ENCODE results near the gene SSUH2.

DNA sequence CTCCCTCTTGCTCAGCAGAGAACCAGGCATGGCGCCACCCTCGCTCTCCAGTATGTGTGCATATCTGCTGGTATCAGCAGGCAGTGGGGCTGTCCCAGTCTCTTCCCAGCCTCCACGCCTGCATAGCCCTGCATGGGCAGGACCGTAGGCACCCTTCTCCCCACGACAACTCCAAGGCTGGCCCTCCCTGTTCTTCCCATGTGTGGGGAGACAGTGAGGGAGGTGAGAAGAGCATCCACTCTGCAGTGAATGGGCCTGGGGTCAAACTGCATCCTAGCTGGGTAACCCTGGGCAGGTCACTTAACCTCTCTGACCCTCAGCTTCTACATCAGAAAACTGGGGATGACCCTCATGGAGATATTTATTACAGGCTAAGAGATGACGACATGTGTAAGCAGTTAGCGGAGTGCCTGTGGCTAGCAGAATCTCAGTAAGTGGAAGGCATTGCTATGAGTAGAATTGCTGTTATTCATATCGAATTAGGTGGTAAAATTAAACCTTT is 13.3 kb upstream of the SSUH2 start:
- TF ChIP-seq, protein P1, sequence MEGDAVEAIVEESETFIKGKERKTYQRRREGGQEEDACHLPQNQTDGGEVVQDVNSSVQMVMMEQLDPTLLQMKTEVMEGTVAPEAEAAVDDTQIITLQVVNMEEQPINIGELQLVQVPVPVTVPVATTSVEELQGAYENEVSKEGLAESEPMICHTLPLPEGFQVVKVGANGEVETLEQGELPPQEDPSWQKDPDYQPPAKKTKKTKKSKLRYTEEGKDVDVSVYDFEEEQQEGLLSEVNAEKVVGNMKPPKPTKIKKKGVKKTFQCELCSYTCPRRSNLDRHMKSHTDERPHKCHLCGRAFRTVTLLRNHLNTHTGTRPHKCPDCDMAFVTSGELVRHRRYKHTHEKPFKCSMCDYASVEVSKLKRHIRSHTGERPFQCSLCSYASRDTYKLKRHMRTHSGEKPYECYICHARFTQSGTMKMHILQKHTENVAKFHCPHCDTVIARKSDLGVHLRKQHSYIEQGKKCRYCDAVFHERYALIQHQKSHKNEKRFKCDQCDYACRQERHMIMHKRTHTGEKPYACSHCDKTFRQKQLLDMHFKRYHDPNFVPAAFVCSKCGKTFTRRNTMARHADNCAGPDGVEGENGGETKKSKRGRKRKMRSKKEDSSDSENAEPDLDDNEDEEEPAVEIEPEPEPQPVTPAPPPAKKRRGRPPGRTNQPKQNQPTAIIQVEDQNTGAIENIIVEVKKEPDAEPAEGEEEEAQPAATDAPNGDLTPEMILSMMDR (IDR thresholded peaks at IDR 0.05) = no peak
- no peak for TF ChIP-seq POLR2A (IDR thresholded peaks at IDR 0.05)

All from uterus (tissue), 2 donors.